Esophagus muscularis mucosa (tissue), 4 donors: ENCODE measurements around the gene SLC12A7.

Source experiments
- EP300 ChIP-seq: sonication (generic); formaldehyde crosslinking; IDR thresholded peaks from one replicate; pipeline ENCODE4 v1.6.1; 2017; ENCODE audit warnings: antibody characterized with exemption
- POLR2A ChIP-seq: fragments of 450-650 bp; IDR thresholded peaks from one replicate; pipeline ENCODE4 v1.6.1; 2017; ENCODE audit warnings: antibody characterized with exemption, moderate library complexity, mild to moderate bottlenecking, low read depth
- POLR2AphosphoS5 ChIP-seq, 2 donors: sonication (generic); formaldehyde crosslinking; IDR thresholded peaks; one replicate each; pipeline ENCODE4 v1.6.1; 2017; ENCODE audit warnings: antibody characterized with exemption in 2 of 2
- TF ChIP-seq, protein P1 (sequence below), 3 experiments: fragments of 200-600 bp in 2 of 3; fragments of 450-650 bp in 1 of 3; sonication (generic) in 2 of 3; IDR thresholded peaks; one replicate each; pipeline ENCODE4 v1.5.1; 2017 to 2019; ENCODE audit warnings: antibody characterized with exemption in 3 of 3, mild to moderate bottlenecking in 2 of 3, moderate library complexity in 1 of 3

DNA sequence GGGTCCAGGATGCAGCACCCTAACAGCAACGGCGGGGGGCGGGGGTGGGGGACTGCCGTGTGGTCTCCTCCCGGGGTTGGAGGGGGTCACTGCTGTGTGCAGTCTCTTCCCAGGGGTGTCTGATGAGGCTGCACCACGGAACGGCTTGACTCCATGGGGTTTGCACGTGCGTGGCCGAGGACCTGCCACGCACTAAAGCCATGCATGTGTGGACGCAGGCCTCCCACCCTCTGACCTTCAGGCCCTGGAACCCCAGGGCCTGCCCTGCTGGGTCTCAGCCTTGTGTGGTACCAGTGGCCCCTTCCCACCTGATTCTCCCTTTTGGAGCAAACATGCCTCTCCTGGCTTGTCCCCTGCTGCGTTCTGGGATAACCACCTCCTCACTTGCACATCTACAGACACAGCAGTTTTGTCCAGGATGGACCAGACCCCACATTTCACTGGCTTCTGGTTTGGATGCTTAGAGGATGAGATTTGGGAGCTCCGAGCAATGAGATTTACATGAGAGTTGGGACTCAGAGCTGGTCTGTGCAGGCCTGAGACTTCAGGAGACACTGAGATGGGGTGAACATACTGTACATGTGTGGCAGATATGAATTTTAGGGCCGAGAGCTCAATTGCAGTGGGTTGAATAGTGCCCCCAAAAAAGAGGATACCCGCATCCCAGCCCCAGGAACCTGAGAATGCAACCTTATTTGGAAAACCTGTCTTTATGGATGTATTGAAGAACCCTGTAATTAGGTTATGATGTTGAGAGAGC, 45.8 kb downstream of the SLC12A7 start:
- no peak for TF ChIP-seq POLR2A
- TF ChIP-seq, protein P1, sequence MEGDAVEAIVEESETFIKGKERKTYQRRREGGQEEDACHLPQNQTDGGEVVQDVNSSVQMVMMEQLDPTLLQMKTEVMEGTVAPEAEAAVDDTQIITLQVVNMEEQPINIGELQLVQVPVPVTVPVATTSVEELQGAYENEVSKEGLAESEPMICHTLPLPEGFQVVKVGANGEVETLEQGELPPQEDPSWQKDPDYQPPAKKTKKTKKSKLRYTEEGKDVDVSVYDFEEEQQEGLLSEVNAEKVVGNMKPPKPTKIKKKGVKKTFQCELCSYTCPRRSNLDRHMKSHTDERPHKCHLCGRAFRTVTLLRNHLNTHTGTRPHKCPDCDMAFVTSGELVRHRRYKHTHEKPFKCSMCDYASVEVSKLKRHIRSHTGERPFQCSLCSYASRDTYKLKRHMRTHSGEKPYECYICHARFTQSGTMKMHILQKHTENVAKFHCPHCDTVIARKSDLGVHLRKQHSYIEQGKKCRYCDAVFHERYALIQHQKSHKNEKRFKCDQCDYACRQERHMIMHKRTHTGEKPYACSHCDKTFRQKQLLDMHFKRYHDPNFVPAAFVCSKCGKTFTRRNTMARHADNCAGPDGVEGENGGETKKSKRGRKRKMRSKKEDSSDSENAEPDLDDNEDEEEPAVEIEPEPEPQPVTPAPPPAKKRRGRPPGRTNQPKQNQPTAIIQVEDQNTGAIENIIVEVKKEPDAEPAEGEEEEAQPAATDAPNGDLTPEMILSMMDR (IDR thresholded peaks at IDR 0.05), result no peak
- no peak for TF ChIP-seq EP300
- no peak for TF ChIP-seq POLR2AphosphoS5 (IDR thresholded peaks at IDR 0.05)
